Heart left ventricle (tissue), 13 donors: ENCODE data around the gene REXO5.

Experiments used
- CTCF ChIP-seq, 12 donors: fragments of 200-600 bp; sonication (generic) in 4 of 12; IDR thresholded peaks; one replicate each; pipeline versions ENCODE4 v1.5.0 to v1.8.0; 2018 to 2022; ENCODE audit warnings: antibody characterized with exemption in 12 of 12, mild to moderate bottlenecking in 5 of 12
- POLR2A ChIP-seq, 2 donors: fragments of 450-650 bp; IDR thresholded peaks; one replicate each; pipeline ENCODE4 v1.6.1; 2017; ENCODE audit warnings: antibody characterized with exemption in 2 of 2, mild to moderate bottlenecking in 2 of 2, moderate library complexity in 2 of 2
- donor health status: ischemic (EF 13 %, LVEDD 7.1; RV severe dilation, severe dysfunction).
- donor health status: DM: no; HTN: yes; CAD: no.
- donor health status: DM: no; HTN: no; CAD: no.
- donor health status: ischemic (EF 25% LVEDD 6.9; RV normal size, moderate dysfunction).
- donor health status: ischemic (EF 25% LVEDD 5.7; RV mildly dilated, moderate dysfunction).
- donor health status: ischemic (EF 35%, LVEDD 5.7; RV mildly dilated, moderate dysfunction).
- donor health status: nonischemic (EF 11% LVEDD 7.7; RV severe dilation, severe dysfunction).
- donor health status: DM: yes; HTN: yes; CAD: no.
- donor health status: PGD.
- donor health status: ischemic (EF 29% LVEDD 5.4; RV normal size, mild dysfunction).
- donor health status: nonischemic (EF 23%, LVEDD 6.1; RV moderate dilation, normal function).

- TF ChIP-seq CTCF (IDR thresholded peaks at IDR 0.05), result no peak
- no peak for TF ChIP-seq POLR2A (IDR thresholded peaks at IDR 0.05)
Measured at GRCh38 chr16:20866145-20866772, 59.9 kb downstream of the REXO5 start.
